HG02973 (cell line): ENCODE results near the gene BRD1.

Source experiments
- ATAC-seq: cut with Tn5 transposase; IDR thresholded peaks from one replicate; pipeline ENCODE4 v1.9.1; 2021; ENCODE audit warnings: moderate library complexity; ENCODE audit not compliant: unreplicated experiment

BRD1 gene

GRCh38 chr22:49827853-49828598, at the start of gene BRD1:
Gene BRD1 (minus strand): TSS chr22:49827873. CDS start chr22:49824317, 3,556 bp downstream.
- no peak for ATAC-seq

- no peak for ATAC-seq
Measured at GRCh38 chr22:49873228-49873940, 45.7 kb upstream of the BRD1 start.

GRCh38 chr22:49872347-49872746, 44.7 kb upstream of the BRD1 start:
- ATAC-seq: no peak

GRCh38 chr22:49871482-49871881, 43.8 kb upstream of the BRD1 start:
- no peak for ATAC-seq

DNA sequence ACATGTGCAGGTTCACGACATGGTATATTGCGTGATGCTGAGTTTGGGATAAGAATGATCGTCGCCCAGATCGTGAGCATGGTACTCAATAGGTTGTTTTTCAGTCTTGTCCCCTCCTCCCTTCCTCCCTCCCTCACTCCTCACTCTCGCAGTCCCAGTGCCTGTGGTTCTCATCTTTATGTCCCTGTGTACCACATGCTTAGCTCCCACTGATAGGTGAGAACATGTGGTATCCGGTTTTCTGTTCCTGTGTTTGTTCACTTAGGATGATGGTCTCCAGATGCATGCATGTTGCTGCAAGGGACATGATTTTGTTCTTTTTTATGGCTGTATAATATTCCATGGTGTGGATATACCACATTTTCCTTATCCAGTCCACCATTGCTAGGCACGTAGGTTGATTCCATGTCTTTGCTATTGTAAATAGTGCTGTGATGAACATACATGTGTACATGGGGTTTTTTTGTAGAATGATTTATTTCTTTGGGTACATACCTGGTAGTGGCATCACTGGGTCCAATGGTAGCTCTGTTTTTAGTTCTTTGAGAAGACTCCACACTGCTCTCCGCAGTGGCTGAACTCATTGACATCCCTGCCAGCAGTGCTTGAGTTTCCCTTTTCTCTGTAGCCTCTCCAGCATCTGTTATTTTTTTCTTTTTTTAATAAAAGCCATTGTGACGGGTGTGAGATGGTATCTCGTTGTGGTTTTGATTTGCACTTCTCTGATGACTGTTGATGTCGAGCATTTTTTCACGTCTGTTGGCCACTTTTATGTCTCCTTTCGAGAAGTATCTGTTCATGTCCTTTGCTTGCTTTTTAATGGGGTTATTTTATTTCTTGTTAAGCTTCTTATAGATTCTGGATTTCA, 42.4 kb upstream of the BRD1 start:
- no peak for ATAC-seq

- ATAC-seq: no peak
Measured at GRCh38 chr22:49869086-49869830, 41.6 kb upstream of the BRD1 start.

- ATAC-seq: no peak
Measured at GRCh38 chr22:49867303-49868265, 39.9 kb upstream of the BRD1 start.

- no peak for ATAC-seq
Measured at GRCh38 chr22:49866646-49867045, 39.0 kb upstream of the BRD1 start.

DNA sequence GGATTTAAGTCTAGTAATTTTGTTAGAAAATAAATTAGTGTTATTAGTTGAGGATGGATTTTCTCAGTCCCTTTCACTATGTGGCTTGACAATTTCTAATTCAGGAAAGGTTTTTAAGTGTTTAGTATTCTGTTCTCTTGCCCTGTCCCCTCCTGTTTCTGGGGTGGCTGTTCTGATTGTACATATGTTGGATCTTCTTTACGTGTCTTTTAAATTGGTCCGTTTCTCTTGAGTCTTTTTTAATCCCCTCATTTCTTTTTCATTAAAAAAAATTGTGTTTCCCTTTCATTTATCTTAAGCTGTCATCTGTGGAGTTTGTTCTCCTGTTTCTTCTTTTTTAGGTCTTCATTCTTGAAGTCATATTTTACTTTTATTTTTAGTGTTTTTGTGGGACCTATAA, 38.5 kb upstream of the BRD1 start:
- ATAC-seq: no peak

- ATAC-seq: no peak
Measured at GRCh38 chr22:49865156-49865555, 37.5 kb upstream of the BRD1 start.

DNA sequence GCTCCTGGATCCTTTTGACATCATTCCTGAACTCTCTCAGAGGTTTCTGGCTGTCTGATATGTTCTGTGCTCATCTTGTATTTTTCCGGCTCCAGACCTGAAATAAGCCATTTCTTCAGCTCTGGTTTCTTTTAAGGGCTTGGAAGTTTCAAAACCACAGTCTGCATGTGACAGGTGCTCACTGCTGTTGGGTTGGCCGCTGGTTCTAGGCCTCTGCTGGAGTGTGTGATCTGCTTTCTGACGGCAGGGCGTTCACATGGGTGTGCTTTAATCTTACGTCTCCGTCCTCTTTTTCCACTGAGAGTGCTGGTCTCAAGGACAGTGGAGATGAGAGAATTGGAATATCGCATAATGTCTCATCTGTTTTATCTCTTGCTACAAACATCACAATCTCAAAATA, 36.3 kb upstream of the BRD1 start:
- ATAC-seq: no peak

DNA sequence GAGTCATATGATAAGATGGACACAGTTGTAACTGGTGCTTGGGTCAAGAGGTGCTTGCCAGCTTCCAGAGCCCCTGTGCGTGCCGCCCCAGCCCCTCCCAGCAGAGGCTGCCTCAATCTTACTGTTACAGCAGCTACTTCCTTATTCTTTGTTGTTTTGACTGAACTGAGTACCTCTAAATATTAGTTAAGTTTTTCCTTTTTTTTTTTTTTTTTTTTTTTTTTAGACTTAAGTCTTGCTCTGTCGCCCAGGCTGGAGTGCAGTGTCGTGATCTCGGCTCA, 34.8 kb upstream of the BRD1 start:
- ATAC-seq: no peak

DNA sequence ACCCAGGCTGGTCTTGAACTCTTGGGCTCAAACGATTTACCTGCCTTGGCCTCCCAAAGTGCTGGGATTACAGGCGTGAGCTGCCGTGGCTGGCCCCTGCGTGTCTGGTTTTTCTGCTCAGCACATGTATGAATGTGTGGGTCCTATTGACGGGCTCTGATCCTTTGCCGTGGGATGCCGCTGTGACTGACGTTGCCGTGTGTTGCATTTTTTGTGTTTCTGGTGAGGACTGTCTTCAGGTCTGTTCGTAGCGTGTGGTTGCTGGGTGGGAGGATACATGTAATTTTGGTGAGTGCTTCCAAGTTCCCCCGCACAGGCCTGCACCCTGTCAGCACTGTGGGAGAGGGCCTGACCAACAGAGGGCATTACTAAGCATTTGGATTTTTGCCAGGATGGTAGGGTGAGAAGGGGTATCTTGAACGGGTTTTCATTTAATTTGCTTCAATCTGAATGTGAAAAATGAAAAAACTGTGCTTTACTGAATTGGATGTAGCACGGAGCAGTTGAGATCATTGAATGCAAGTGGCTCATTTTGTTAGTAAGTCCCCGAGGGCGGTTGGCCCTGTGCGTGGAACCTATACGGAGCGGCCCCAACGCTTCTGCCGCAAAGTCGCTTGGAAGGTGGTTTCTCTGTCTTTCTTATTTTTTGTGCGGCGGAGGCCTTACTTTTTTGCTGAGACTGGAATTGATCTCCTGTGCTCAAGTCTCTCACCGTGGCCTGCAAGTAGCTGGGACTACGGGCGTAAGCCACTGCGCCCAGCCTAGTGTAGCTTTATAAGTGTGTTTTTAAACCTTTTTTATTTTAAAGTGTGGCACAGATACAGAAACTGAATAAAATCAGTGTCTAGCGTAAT, 34.2 kb upstream of the BRD1 start:
- ATAC-seq: no peak

DNA sequence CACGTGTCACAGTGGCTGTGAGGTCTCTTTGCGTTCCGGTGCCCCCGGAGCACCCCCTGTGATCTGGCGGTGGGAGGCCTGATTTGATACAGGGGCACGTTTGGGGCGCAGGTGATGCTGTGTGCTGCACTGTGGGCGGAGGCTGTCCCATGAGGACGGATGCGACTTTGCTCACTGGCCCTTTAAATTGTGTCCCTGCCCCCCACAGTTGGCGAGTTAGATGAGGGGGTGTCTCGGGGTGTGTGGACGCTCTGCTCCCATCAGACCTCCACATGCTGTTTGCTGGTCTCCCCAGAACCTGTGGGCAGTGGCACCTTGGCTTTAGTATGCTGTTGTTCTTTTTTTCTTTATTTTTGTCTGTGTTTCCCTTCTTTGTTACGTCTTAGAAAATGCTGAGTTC, 31.2 kb upstream of the BRD1 start:
- ATAC-seq: no peak

- no peak for ATAC-seq
Measured at GRCh38 chr22:49856766-49857618, 29.3 kb upstream of the BRD1 start.

- ATAC-seq: no peak
Measured at GRCh38 chr22:49856343-49856742, 28.7 kb upstream of the BRD1 start.

DNA sequence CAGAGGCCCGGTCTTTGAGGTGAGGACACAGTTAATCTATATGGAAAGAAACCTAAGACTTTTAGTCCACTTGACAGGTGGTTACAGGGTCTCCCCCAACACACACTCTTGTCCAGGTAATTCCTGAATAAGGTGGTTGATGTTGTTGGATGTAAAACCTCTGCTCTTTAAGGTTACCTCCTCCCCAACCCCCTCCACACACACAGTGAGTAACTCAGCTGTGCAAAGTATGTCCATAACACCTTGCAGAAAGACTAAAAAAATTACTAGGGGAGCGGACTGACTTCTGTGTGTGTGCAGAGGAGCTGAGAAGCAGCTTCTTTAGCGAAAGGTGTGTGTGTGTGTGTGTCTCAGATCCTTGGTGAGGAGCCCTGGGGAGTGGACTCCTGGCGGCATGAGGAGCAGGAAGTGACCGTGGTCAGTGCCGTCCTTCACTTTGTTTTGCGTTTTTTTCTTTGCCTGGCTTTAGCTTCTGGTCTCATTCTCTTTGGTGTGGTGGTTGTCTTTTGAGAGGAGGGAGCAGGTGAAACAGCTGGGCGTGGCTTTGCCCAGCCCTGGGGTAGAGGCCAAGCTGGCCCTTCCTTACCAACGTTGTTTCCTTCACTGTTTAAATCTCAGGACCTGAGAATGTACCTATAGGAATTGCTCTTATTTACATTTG, 27.7 kb upstream of the BRD1 start:
- ATAC-seq: no peak
